HL-60 (cell line): ENCODE measurements around the gene CDC25B.

Experiments used
- DNase-seq, 2 experiments: peaks; one replicate each; pipeline ENCODE4 v3.0.0-alpha.2; 2010 to 2020; ENCODE audit warnings: low read depth in 1 of 2, low spot score in 1 of 2
- H3K27ac ChIP-seq: fragments of 250-450 bp; sonication (Bioruptor Pico); replicated peaks from 2 replicates; pipeline ENCODE4 v1.5.1; 2020; ENCODE audit warnings: mild to moderate bottlenecking, moderate library complexity
- H3K27me3 ChIP-seq: fragments of 250-450 bp; sonication (Bioruptor Pico); 2 replicates; pipeline ENCODE4 v1.5.1; 2021; ENCODE audit warnings: mild to moderate bottlenecking, moderate library complexity; ENCODE audit not compliant: insufficient read depth, poor library complexity, severe bottlenecking
- H3K4me3 ChIP-seq: replicated peaks from 2 replicates; pipeline ENCODE4 v1.5.1; 2011; ENCODE audit warnings: mild to moderate bottlenecking, control low read depth, low read length; ENCODE audit not compliant: insufficient read depth
- CTCF ChIP-seq: IDR thresholded peaks from one replicate; pipeline ENCODE4 v1.5.1; 2011; ENCODE audit warnings: low read length, control low read depth, inconsistent platforms; ENCODE audit not compliant: insufficient read depth
- GABPA ChIP-seq: IDR thresholded peaks from 2 replicates; pipeline ENCODE4 v1.6.1; 2012; ENCODE audit warnings: low read depth
- POLR2AphosphoS5 ChIP-seq: IDR thresholded peaks from 2 replicates; pipeline ENCODE4 v1.6.1; 2012; ENCODE audit warnings: low read depth
- REST ChIP-seq: IDR thresholded peaks from 2 replicates; pipeline ENCODE4 v1.6.1; 2012; ENCODE audit warnings: low read depth; ENCODE audit not compliant: insufficient replicate concordance
- SPI1 ChIP-seq: IDR thresholded peaks from 2 replicates; pipeline ENCODE4 v1.6.1; 2012; ENCODE audit warnings: low read depth, mild to moderate bottlenecking, borderline replicate concordance

The CDC25B gene

GRCh38 chr20:3783068-3783489 is 13.0 kb upstream of the CDC25B start:
- no peak for DNase-seq
- TF ChIP-seq SPI1 (no peak), POLR2AphosphoS5 (no peak), CTCF (no peak), REST (no peak), GABPA (no peak)
- no peak overlapping the region for H3K27ac ChIP-seq

GRCh38 chr20:3783511-3784195 is 12.5 kb upstream of the CDC25B start:
- no peak for TF ChIP-seq POLR2AphosphoS5
- no peak for TF ChIP-seq SPI1
- no peak for TF ChIP-seq GABPA
- TF ChIP-seq CTCF = no peak
- no peak for TF ChIP-seq REST
- Histone ChIP-seq H3K4me3 (no peak overlapping the region), H3K27me3 (peaks cover 15% of the 10 kb centered on the region), H3K27ac (no peak overlapping the region)
- no peak for DNase-seq

More at GRCh38 chr20:3783068-3783489, 13.0 kb upstream of the CDC25B start:
- Histone ChIP-seq H3K4me3 (no peak overlapping the region), H3K27me3 (peaks cover 21% of the 10 kb centered on the region)

GRCh38 chr20:3784216-3784853 is 11.8 kb upstream of the CDC25B start:
- TF ChIP-seq SPI1 (no peak), REST (peak; percentile 77)
- H3K27me3 ChIP-seq = peaks cover 8% of the 10 kb centered on the region
- H3K4me3 ChIP-seq = no peak overlapping the region
- H3K27ac ChIP-seq = no peak overlapping the region
- DNase-seq = no peak
